HUES48 (cell line): ENCODE results near the gene ARHGAP22.

Experiments
- H3K27ac ChIP-seq: one replicate; pipeline ENCODE4 v1.7.0; 2013; ENCODE audit warnings: low read depth, low read length, inconsistent platforms
- H3K27me3 ChIP-seq: 2 replicates; pipeline ENCODE4 v1.6.1; 2013; ENCODE audit warnings: mild to moderate bottlenecking, low read length; ENCODE audit not compliant: control insufficient read depth, insufficient read depth
- H3K36me3 ChIP-seq: 2 replicates; pipeline ENCODE4 v1.6.1; 2013; ENCODE audit warnings: low read length; ENCODE audit not compliant: control insufficient read depth, insufficient read depth
- H3K4me1 ChIP-seq: 2 replicates; pipeline ENCODE4 v1.6.1; 2013; ENCODE audit warnings: mild to moderate bottlenecking, low read length; ENCODE audit not compliant: control insufficient read depth, insufficient read depth
- H3K4me3 ChIP-seq: 2 replicates; pipeline ENCODE4 v1.5.1; 2013; ENCODE audit warnings: mild to moderate bottlenecking, low read depth, low read length
- H3K9ac ChIP-seq: 2 replicates; pipeline ENCODE4 v1.6.1; 2013; ENCODE audit warnings: mild to moderate bottlenecking, low read depth, low read length, moderate library complexity
- H3K9me3 ChIP-seq: 2 replicates; pipeline ENCODE4 v1.6.1; 2013; ENCODE audit warnings: low read length; ENCODE audit not compliant: control insufficient read depth, insufficient read depth

The ARHGAP22 gene

DNA sequence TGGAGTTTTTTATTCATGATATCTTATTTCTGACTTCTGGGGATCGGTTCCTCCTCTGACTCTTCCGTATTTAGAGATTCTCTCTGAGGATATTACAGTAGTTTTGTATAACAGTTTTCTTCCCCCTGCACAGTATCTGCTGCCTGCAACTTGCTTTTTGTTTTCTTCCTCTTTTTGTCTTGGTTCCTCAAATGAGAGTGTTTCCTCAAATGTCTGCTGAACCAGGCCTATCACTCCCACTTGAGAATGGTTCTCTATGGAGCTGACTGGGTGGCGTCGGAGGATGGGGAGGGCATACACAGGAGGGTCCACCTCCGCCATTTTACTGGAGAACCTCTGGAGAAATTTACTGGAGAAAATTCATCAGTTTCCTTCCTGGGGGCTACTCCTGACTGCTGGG, 27.7 kb downstream of the ARHGAP22 start:
- Histone ChIP-seq H3K4me1 (peaks cover 10% of the 10 kb centered on the region; the same call in 1 of the 2 replicates), H3K9ac (no peak overlapping the region), H3K4me3 (no peak overlapping the region), H3K27ac (no peak overlapping the region), H3K36me3 (no peaks in the 10 kb centered on the region), H3K27me3 (no peaks in the 10 kb centered on the region), H3K9me3 (no peaks in the 10 kb centered on the region)

DNA sequence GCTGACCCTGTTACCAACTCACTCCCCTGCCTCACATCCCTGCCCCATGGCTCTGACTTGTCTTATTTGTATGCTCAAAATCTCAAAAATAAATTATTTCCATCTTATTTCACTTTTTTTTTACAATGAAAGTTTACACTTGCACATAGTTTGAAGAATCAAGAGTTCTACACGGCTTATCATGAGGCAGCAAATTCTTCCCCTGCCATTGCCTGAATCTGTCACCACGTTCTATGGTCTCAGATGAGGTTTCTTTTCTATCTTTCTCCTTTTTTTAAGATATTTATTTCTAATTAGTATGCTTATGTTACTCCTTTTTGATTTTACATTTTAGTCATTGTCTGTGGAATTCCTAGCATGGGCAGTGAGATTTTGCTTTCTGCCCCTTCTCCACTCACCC, 28.4 kb downstream of the ARHGAP22 start:
- no peaks in the 10 kb centered on the region for H3K27me3 ChIP-seq
- H3K27ac ChIP-seq = no peak overlapping the region
- H3K4me3 ChIP-seq = no peak overlapping the region
- no peaks in the 10 kb centered on the region for H3K36me3 ChIP-seq
- peaks cover 10% of the 10 kb centered on the region; the same call in 1 of the 2 replicates for H3K4me1 ChIP-seq
- H3K9ac ChIP-seq = no peak overlapping the region
- H3K9me3 ChIP-seq = no peaks in the 10 kb centered on the region

DNA sequence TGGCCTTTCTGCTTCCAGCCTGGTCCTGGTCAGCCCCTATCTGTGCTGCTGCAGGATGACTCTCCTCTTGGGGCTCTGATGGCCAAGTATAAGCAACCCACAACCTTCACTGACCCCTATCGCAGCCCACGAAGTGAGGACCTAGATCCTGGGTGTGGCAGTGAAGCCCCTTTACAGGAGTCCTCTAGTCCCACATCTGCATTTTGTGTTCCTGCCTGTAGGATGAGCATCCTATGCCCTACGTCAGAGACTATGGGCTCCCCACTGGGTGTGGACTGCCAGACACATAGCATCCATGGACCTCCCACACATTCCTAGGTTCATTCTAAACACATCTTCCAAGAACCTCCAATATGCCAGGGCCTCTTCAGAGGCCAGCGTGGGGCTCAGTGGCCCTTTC, 29.0 kb downstream of the ARHGAP22 start:
- no peak overlapping the region for H3K4me3 ChIP-seq
- H3K4me1 ChIP-seq = peaks cover 10% of the 10 kb centered on the region; the same call in 1 of the 2 replicates
- no peak overlapping the region for H3K27ac ChIP-seq
- no peaks in the 10 kb centered on the region for H3K27me3 ChIP-seq
- no peaks in the 10 kb centered on the region for H3K9me3 ChIP-seq
- H3K36me3 ChIP-seq = no peaks in the 10 kb centered on the region
- no peak overlapping the region for H3K9ac ChIP-seq

DNA sequence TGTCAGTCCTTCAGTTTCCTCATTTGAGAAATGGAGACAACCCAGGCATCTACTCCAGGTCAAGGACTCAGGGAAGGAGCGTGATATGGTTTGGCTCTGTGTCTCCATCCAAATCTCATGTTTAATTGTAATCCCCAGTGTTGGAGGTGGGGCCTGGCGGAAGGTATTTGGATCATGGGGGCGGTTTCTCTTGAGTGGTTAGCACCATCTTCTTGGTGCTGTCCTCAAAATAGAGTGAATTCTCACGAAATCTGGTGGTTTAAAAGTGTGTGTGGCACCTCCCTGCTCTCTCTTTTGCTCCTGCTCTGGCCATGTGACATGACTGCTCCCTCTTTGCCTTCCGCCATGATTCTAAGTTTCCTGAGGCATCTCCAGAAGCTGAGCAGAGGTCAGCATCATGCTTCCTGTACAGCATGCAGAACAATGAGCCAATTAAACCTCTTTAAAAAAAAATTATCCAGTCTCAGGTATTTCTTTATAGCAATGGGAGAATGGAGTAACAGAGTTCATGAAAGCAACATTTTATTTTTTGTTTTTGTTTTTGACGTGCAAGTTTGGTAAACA, 30.0 kb downstream of the ARHGAP22 start:
- Histone ChIP-seq H3K4me3 (no peak overlapping the region), H3K27ac (no peak overlapping the region), H3K27me3 (no peaks in the 10 kb centered on the region), H3K9ac (no peak overlapping the region), H3K4me1 (peaks cover 10% of the 10 kb centered on the region; the same call in 1 of the 2 replicates), H3K9me3 (no peaks in the 10 kb centered on the region), H3K36me3 (no peaks in the 10 kb centered on the region)

DNA sequence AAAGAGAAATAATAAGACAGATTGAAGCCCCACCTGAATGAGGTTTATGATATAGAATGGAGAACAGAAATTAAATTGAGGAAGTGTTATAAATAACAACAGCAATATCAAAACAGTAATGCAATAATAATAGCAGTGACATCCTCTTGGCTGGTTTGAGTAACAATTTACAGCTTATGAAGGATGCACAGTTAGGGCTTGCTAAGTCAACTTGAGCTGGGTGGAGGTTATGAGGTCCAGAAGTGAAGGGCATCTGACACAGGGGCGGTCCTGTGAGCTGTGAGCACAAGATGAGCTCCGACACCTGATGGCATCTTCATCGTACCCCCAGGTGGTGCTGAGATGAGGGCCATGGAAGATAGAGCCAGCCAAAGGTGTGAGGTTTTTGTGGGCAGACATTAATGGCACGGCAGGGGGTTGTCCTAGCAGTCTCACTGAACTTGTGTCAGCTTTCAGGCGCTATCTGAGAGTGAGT, 30.5 kb downstream of the ARHGAP22 start:
- no peaks in the 10 kb centered on the region for H3K9me3 ChIP-seq
- H3K27me3 ChIP-seq = no peaks in the 10 kb centered on the region
- H3K27ac ChIP-seq = no peak overlapping the region
- H3K4me1 ChIP-seq = peaks cover 9% of the 10 kb centered on the region; the same call in 1 of the 2 replicates
- H3K36me3 ChIP-seq = no peaks in the 10 kb centered on the region
- H3K4me3 ChIP-seq = no peak overlapping the region
- H3K9ac ChIP-seq = no peak overlapping the region

DNA sequence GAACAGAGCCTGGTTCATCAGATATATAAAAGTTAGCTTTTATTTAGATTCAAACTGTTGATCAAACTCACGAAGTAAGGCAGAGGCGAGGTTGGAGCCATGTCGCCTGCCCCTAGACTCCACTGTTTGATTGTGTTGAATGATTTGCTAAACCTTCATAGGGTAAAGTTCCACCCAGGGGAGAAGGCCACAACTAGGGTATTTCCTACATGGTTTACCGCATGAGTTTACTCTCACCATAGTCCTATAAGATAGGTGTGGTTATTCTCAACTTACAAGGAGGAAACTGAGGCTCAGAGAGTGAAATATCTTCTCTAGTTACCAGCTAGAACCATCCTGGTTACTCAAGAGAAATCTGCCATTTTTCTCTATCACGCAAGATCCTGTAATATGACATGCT, 31.8 kb downstream of the ARHGAP22 start:
- Histone ChIP-seq H3K27ac (no peak overlapping the region), H3K36me3 (no peaks in the 10 kb centered on the region), H3K4me1 (0 out of 2 replicates have a peak, but pooled peaks cover under 1% of the 10 kb centered on the region), H3K27me3 (no peaks in the 10 kb centered on the region), H3K9ac (no peak overlapping the region), H3K9me3 (no peaks in the 10 kb centered on the region), H3K4me3 (no peak overlapping the region)

DNA sequence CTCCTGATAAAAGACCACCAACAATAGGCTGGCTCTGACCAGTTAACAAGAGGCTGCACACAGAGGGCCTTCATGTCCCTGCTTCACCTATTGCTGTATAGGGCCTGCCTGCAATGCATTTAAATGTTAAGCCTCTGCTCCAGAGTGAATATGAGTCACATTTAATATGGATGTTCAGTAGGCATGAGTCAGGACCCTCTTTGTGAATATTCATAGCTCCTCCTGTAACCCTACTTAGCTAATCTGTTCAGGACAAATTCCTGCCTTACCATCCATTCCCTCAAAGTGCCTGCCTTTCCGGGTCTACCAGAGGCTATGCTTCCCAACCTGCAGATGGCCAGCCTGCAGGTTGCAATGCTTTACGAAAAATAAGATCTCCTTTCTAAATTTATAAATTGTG, 32.5 kb downstream of the ARHGAP22 start:
- Histone ChIP-seq H3K4me3 (no peak overlapping the region), H3K4me1 (no peaks in the 10 kb centered on the region), H3K36me3 (no peaks in the 10 kb centered on the region), H3K9me3 (no peaks in the 10 kb centered on the region), H3K27ac (no peak overlapping the region), H3K27me3 (no peaks in the 10 kb centered on the region), H3K9ac (no peak overlapping the region)

DNA sequence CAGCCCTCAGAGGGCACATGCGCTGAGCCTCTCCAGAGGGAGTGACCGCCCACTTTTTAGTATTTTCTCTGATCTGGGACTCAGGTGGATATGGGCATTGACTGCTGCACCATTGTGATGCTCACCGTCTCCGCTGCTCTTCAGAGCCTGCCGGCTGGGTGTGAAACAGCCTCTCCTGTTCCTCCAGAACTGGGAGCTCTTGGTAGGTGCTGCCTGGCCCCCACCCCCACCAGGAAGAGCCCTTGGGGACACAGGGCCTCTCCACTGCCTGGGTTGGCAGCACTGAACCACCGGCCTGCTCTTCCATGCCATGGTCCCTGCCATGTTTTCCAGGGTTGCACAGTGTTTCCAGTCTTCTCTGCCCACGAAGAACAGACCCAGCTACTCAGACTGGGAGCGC, 36.3 kb downstream of the ARHGAP22 start:
- no peak overlapping the region for H3K27ac ChIP-seq

DNA sequence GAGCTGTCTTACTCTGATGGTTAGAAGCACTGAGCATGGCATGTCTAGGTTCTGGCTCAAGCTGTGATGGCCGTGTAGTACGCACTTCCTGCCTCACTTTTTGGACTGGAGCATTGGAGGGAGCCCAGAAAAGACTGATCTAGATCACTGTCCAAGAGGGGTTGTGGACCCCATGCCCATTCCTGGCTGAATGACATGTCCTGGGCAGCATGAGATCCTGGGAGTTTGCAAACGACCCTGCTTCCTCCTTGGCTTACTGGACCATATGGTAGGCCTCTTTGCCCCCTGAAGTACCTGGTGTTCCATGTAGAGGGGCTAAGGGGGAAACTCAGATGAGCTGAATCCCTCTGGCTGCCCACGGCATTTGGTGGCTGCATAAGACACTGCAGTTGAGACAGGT, 36.7 kb downstream of the ARHGAP22 start:
- no peaks in the 10 kb centered on the region for H3K36me3 ChIP-seq
- no peak overlapping the region for H3K27ac ChIP-seq
- no peaks in the 10 kb centered on the region for H3K27me3 ChIP-seq
- H3K4me1 ChIP-seq = no peaks in the 10 kb centered on the region
- no peak overlapping the region for H3K4me3 ChIP-seq
- H3K9me3 ChIP-seq = no peaks in the 10 kb centered on the region
- no peak overlapping the region for H3K9ac ChIP-seq

More for the DNA sequence above, 36.3 kb downstream of the ARHGAP22 start:
- no peak overlapping the region for H3K9ac ChIP-seq
- no peaks in the 10 kb centered on the region for H3K4me1 ChIP-seq
- no peak overlapping the region for H3K4me3 ChIP-seq
- no peaks in the 10 kb centered on the region for H3K36me3 ChIP-seq
- no peaks in the 10 kb centered on the region for H3K9me3 ChIP-seq
- H3K27me3 ChIP-seq = no peaks in the 10 kb centered on the region

DNA sequence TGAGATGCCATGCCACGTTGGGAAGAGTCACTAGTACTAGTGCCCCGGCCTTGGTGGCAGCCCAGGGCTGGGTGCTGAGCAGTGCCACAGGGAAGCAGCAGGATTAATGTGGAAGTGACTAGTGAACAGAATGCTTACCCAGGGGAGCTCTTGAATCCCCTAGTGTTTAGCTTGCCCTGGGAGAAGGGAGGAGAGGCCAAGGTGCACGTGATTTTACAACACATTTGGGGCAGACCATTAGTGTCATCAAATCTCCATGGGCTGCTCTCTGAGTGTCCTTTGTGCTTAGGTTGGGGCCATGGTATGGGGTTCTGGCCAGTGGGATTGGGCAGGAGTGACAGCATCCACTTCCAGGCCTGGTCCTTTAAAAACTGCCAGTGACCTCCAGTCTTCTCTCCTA, 37.5 kb downstream of the ARHGAP22 start:
- no peaks in the 10 kb centered on the region for H3K9me3 ChIP-seq
- no peaks in the 10 kb centered on the region for H3K36me3 ChIP-seq
- H3K4me1 ChIP-seq = no peaks in the 10 kb centered on the region
- H3K27ac ChIP-seq = no peak overlapping the region
- no peak overlapping the region for H3K9ac ChIP-seq
- H3K27me3 ChIP-seq = no peaks in the 10 kb centered on the region
- no peak overlapping the region for H3K4me3 ChIP-seq

DNA sequence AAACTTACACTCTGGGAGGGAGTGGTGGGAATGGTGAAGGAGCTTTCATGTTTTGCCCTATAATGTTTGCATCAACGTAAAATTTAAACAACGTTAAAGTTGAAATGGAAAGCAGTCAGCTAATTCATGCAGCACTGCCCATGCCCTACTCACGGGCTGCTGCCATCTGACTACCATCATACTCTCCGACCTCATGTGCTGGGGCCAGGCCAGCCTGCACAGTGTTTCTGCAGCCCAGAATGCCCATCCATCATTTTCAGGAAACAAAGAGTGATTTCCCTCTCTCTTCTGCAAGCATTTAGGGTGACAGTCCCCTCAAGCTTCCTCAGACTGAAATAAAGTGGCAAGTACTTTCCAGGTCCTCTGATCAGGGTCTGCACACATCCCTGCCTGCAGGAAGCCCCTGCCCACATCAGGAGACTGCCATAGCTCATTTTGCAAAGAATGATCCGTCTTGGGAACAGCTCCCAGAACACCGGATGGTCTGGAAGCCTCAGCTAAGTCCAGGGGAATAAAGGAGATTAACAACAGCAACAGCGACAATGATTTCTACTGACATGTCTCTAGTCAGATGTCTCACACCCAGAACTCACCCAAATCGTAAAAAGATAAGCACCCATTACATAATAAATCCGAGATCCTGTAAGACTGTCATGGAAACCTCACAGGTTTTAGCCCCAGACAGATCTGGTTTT, 40.3 kb downstream of the ARHGAP22 start:
- H3K4me1 ChIP-seq = no peaks in the 10 kb centered on the region
- no peak overlapping the region for H3K4me3 ChIP-seq
- H3K36me3 ChIP-seq = no peaks in the 10 kb centered on the region
- no peak overlapping the region for H3K9ac ChIP-seq
- no peak overlapping the region for H3K27ac ChIP-seq
- H3K27me3 ChIP-seq = no peaks in the 10 kb centered on the region
- no peaks in the 10 kb centered on the region for H3K9me3 ChIP-seq
